MM.1S (cell line): ENCODE data around the gene PELI1.

Experiments
- CTCF ChIP-seq: fragments of 300-600 bp; sonication (generic); IDR thresholded peaks from 2 replicates; pipeline ENCODE4 v1.5.1; 2016; ENCODE audit warnings: antibody characterized with exemption, low read length, mixed read lengths
- EZH2 ChIP-seq: fragments of 300-600 bp; sonication (generic); optimal IDR thresholded peaks from 2 replicates; pipeline ENCODE3; 2017; ENCODE audit warnings: low read depth, mild to moderate bottlenecking, antibody characterized with exemption, low read length, mixed read lengths
- EZH2phosphoT487 ChIP-seq: fragments of 300-600 bp; sonication (generic); IDR thresholded peaks from 2 replicates; pipeline ENCODE4 v1.6.1; 2018; ENCODE audit warnings: antibody characterized with exemption, low read length

DNA sequence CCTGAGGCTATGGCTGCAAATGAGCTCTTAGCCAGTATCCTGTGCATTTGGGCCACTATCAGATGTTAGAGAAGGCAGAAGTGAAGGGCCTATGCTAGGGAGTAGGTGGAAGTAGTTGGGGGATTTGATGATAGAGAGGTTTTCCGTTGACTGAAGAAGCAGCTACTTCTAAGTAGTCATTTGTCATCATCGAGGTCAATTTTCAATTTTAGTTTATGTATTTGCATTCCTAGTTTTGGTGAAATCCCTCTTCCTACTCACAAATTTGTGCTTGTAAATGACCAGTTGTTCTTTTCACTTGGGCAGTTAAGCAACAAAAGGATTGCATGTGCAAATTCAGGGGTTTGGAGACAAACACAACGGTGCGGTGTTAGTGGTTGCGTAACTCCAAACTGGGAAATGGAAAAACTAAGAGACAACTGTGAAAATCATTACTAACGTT, 48.5 kb upstream of the PELI1 start:
- TF ChIP-seq CTCF (no peak), EZH2phosphoT487 (no peak), EZH2 (no peak)
